GM19463 (cell line): Measurements from ENCODE around the gene ZNRF2.

ENCODE experiments used
- ATAC-seq: cut with Tn5 transposase; IDR thresholded peaks from one replicate; pipeline ENCODE4 v1.9.1; 2021; ENCODE audit warnings: mild to moderate bottlenecking, moderate library complexity; ENCODE audit not compliant: unreplicated experiment

Gene ZNRF2

GRCh38 chr7:30284298-30285066 is at the start of gene ZNRF2:
ZNRF2 (plus strand) TSS chr7:30284597; CDS start chr7:30285358, 761 bp downstream.
- ATAC-seq, result peak; percentile 79

- no peak for ATAC-seq
Measured at GRCh38 chr7:30237271-30237695, 47.1 kb upstream of the ZNRF2 start.

- peak; percentile 73 for ATAC-seq
Measured at GRCh38 chr7:30238721-30239441, 45.5 kb upstream of the ZNRF2 start.

GRCh38 chr7:30240106-30240800 is 44.1 kb upstream of the ZNRF2 start:
- no peak for ATAC-seq

GRCh38 chr7:30241767-30242166 is 42.6 kb upstream of the ZNRF2 start:
- ATAC-seq, result no peak

- no peak for ATAC-seq
Measured at GRCh38 chr7:30244340-30244739, 40.1 kb upstream of the ZNRF2 start.

- no peak for ATAC-seq
Measured at GRCh38 chr7:30245913-30246312, 38.5 kb upstream of the ZNRF2 start.

GRCh38 chr7:30246392-30246791 is 38.0 kb upstream of the ZNRF2 start:
- ATAC-seq, result no peak

- ATAC-seq, result no peak
Measured at GRCh38 chr7:30247541-30248401, 36.6 kb upstream of the ZNRF2 start.

GRCh38 chr7:30249316-30249715 is 35.1 kb upstream of the ZNRF2 start:
- ATAC-seq, result no peak

GRCh38 chr7:30249986-30250774 is 34.2 kb upstream of the ZNRF2 start:
- ATAC-seq, result no peak

- no peak for ATAC-seq
Measured at GRCh38 chr7:30251708-30252329, 32.6 kb upstream of the ZNRF2 start.

GRCh38 chr7:30252885-30253795 is 31.3 kb upstream of the ZNRF2 start:
- ATAC-seq, result no peak

- ATAC-seq, result no peak
Measured at GRCh38 chr7:30253796-30254165, 30.6 kb upstream of the ZNRF2 start.

GRCh38 chr7:30254248-30254647 is 30.1 kb upstream of the ZNRF2 start:
- no peak for ATAC-seq

- ATAC-seq, result no peak
Measured at GRCh38 chr7:30254717-30255063, 29.7 kb upstream of the ZNRF2 start.

GRCh38 chr7:30255064-30255769 is 29.2 kb upstream of the ZNRF2 start:
- peak; percentile 61 for ATAC-seq

- no peak for ATAC-seq
Measured at GRCh38 chr7:30256349-30256858, 28.0 kb upstream of the ZNRF2 start.
